Ovary (tissue), 9 donors: ENCODE data around the gene EBF3. TPM values are rescaled to one million over a fixed set of nuclear protein-coding genes. Genes with fewer than 3 reads are reported as not detected.

Source experiments
- DNase-seq, 5 donors: peaks; one replicate each; pipeline ENCODE4 v3.0.0-alpha.2; 2019 to 2020
- H3K27ac ChIP-seq, 2 donors: fragments of 200-600 bp; one replicate each; pipeline versions ENCODE4 v1.5.1 to v1.8.0; 2019 to 2022
- H3K27me3 ChIP-seq: fragments of 200-600 bp; one replicate; pipeline ENCODE4 v1.8.0; 2022
- H3K36me3 ChIP-seq: fragments of 200-600 bp; sonication (generic); one replicate; pipeline ENCODE4 v1.5.1; 2019
- H3K4me1 ChIP-seq: one replicate; pipeline ENCODE4 v1.8.1; 2013; ENCODE audit warnings: mild to moderate bottlenecking, moderate library complexity; ENCODE audit not compliant: insufficient read depth
- H3K4me3 ChIP-seq: fragments of 200-600 bp; sonication (generic); one replicate; pipeline ENCODE4 v1.5.1; 2017
- H3K9me3 ChIP-seq, 2 donors: fragments of 200-600 bp in 1 of 2; sonication (generic) in 1 of 2; one replicate each; pipeline versions ENCODE4 v1.5.1 to v1.8.1; 2013 to 2019; ENCODE audit warnings: mild to moderate bottlenecking in 1 of 2, moderate library complexity in 1 of 2
- EP300 ChIP-seq: sonication (generic); formaldehyde crosslinking; IDR thresholded peaks from one replicate; pipeline ENCODE4 v1.6.1; 2017; ENCODE audit warnings: antibody characterized with exemption
- POLR2A ChIP-seq: fragments of 450-650 bp; IDR thresholded peaks from one replicate; pipeline ENCODE4 v1.6.1; 2017; ENCODE audit warnings: antibody characterized with exemption, mild to moderate bottlenecking, moderate library complexity
- WGBS, 3 donors: extraction: QIAGEN DNeasy Blood & Tissue Kit in 1 of 3; methylation state at CpG; one replicate each; pipeline versions ENCODE4 v1.1.5 to v1.1.7; 2013 to 2017; 5-methylcytosine and 5-hydroxymethylcytosine counted together
- intact Hi-C, 4 donors: fragments of 100-400 bp; cut with DNase I; formaldehyde crosslinking; loops; one replicate each; pipeline versions ENCODE4 v1.11.0 to v1.15.1; 2022 to 2023
- polyA plus RNA-seq, 2 donors: library from polyadenylated mRNA; stranded (reverse); fragments of 200-250 nt in 1 of 2; fragments of 350-450 nt in 1 of 2; fragmentation: Illumina TruSeq in 1 of 2; extraction: RNeasy Lipid Tissue Mini Kit (QIAGEN cat#74804) in 1 of 2; gene quantifications; one replicate each; pipeline ENCODE4 v1.2.3, GENCODE V29; 2013 to 2014
- total RNA-seq, 7 donors: library from RNA; depleted of rRNA in 2 of 7; stranded (reverse); fragments of >200 nt in 2 of 7; fragmentation: NEBNext Ultra II Directional in 3 of 7; extraction: Animal tissue kit (Norgen Biotek cat#: 25700) in 3 of 7; gene quantifications; one replicate each; pipeline versions ENCODE4 v1.1.0 to v1.2.4, GENCODE V29; 2016 to 2023
- TF ChIP-seq, protein P1 (sequence below), 3 donors: fragments of 450-650 bp in 2 of 3; fragments of 200-600 bp in 1 of 3; IDR thresholded peaks; one replicate each; pipeline versions ENCODE4 v1.5.1 to v1.8.0; 2016 to 2022; ENCODE audit warnings: antibody characterized with exemption in 3 of 3, mild to moderate bottlenecking in 1 of 3
- donor health status: DM: no; HTN: no; CAD: no; lungs with moderate emphysema.
- donor health status: DM: no; HTN: no; CAD: no.
- donor health status: Bipolar disorder and iron deficiency.
- donor health status: DM: yes; HTN: yes; CAD: no.
- donor health status: DM: no; HTN: no; CAD: no.
- donor health status: DM: yes; HTN: yes; CAD: no.

EBF3 gene
- total and polyA plus RNA-seq, 9 donors = 0.15 to 3.6 (median 0.79) TPM

DNA sequence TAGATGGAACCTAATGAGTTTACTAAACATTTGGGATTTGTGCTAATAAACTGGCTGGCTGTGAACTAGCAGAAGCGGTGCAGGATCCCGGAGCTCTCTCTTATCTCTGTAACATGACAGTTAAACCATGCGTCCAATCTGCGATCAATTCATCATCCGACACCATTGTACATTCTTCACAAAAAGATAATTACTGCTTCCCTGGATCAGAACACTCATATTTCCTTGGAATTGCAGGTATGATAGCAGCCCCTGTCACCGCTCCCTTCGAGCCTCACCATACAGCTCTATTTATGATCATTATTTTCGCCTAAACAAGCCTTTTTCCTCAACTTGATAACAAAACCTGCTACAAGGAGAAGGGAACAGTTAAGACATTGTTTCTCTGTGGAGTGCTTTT, 18.5 kb downstream of the EBF3 start:
- H3K27ac ChIP-seq = peak overlapping the region in 1 of 2 donors; percentile 56
- intact Hi-C loops = no loop called here
- TF ChIP-seq EP300 (no peak), POLR2A (no peak)
- TF ChIP-seq, protein P1, sequence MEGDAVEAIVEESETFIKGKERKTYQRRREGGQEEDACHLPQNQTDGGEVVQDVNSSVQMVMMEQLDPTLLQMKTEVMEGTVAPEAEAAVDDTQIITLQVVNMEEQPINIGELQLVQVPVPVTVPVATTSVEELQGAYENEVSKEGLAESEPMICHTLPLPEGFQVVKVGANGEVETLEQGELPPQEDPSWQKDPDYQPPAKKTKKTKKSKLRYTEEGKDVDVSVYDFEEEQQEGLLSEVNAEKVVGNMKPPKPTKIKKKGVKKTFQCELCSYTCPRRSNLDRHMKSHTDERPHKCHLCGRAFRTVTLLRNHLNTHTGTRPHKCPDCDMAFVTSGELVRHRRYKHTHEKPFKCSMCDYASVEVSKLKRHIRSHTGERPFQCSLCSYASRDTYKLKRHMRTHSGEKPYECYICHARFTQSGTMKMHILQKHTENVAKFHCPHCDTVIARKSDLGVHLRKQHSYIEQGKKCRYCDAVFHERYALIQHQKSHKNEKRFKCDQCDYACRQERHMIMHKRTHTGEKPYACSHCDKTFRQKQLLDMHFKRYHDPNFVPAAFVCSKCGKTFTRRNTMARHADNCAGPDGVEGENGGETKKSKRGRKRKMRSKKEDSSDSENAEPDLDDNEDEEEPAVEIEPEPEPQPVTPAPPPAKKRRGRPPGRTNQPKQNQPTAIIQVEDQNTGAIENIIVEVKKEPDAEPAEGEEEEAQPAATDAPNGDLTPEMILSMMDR (IDR thresholded peaks at IDR 0.05) = no peak
- peak in 1 of 5 donors; percentile 6 for DNase-seq
- no peaks in the 10 kb centered on the region for H3K36me3 ChIP-seq
- H3K4me3 ChIP-seq = no peak overlapping the region
- no peaks in the 10 kb centered on the region for H3K9me3 ChIP-seq
- H3K4me1 ChIP-seq = no peaks in the 10 kb centered on the region
- H3K27me3 ChIP-seq = no peaks in the 10 kb centered on the region
- WGBS, 3 donors = 79 to 83% (median 82%) methylated on average over 8 of the region's 8 CpGs

DNA sequence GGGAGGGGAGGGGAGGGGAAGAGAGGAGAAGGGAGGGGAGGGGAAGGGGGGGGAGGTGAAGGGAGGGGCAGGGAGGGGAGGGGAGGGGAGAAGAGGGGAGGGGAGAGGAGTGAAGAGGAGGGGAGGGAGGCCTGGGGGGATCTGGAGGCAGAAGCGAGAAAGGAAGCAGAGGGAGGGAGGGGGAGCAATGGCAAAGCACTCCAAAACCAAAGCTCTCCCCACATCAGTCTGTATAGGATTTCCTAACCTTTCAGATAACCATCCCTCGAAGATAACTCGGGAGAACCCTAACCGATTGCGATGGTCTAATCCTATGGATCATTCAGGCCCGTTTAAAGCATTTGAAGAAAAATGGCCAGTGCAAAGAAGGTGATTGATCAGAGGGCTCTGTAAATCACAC, 19.0 kb downstream of the EBF3 start:
- no peaks in the 10 kb centered on the region for H3K4me1 ChIP-seq
- peak in 1 of 5 donors; percentile 3 for DNase-seq
- intact Hi-C loops = no loop called here

GRCh38 chr10:129944456-129944855, 19.6 kb downstream of the EBF3 start:
- no peak overlapping the region for H3K27ac ChIP-seq
- intact Hi-C loops = no loop called here

More for the DNA sequence above, 19.0 kb downstream of the EBF3 start:
- TF ChIP-seq POLR2A = no peak
- TF ChIP-seq EP300 = no peak
- TF ChIP-seq, protein P1 (IDR thresholded peaks at IDR 0.05) = no peak
- no peaks in the 10 kb centered on the region for H3K27me3 ChIP-seq
- no peaks in the 10 kb centered on the region for H3K9me3 ChIP-seq
- H3K27ac ChIP-seq = peak overlapping the region in 1 of 2 donors; percentile 56
- no peaks in the 10 kb centered on the region for H3K36me3 ChIP-seq
- no peak overlapping the region for H3K4me3 ChIP-seq
- WGBS, 3 donors = 87 to 89% (median 88%) methylated on average over 6 of the region's 6 CpGs

GRCh38 chr10:129942936-129943715, 20.9 kb downstream of the EBF3 start:
- Histone ChIP-seq H3K27ac (no peak overlapping the region), H3K9me3 (no peaks in the 10 kb centered on the region), H3K4me1 (no peaks in the 10 kb centered on the region), H3K4me3 (no peak overlapping the region), H3K36me3 (no peaks in the 10 kb centered on the region), H3K27me3 (no peaks in the 10 kb centered on the region)
- intact Hi-C loops = no loop called here
- WGBS, 3 donors = 59 to 70% (median 68%) methylated on average over 12 of the region's 12 CpGs
- TF ChIP-seq, protein P1 (IDR thresholded peaks at IDR 0.05) = no peak
- no peak for TF ChIP-seq POLR2A
- no peak for TF ChIP-seq EP300
- DNase-seq = peak in 2 of 5 donors; percentile 3 to 24

More at GRCh38 chr10:129944456-129944855, 19.6 kb downstream of the EBF3 start:
- Histone ChIP-seq H3K9me3 (no peaks in the 10 kb centered on the region), H3K36me3 (no peaks in the 10 kb centered on the region), H3K4me3 (no peak overlapping the region), H3K4me1 (no peaks in the 10 kb centered on the region), H3K27me3 (no peaks in the 10 kb centered on the region)
- TF ChIP-seq EP300 (no peak), POLR2A (no peak)
- TF ChIP-seq, protein P1 (IDR thresholded peaks at IDR 0.05) = no peak
- DNase-seq = no peak
- 93 to 95% (median 93%) methylated on average over 8 of the region's 8 CpGs for WGBS, 3 donors
